Pancreas (tissue), 10 donors: Measurements from ENCODE around the gene C9orf85. TPM values are rescaled to one million over a fixed set of nuclear protein-coding genes. Genes with fewer than 3 reads are reported as not detected.

Experiments used
- ATAC-seq, 4 donors: fragments of 200-7000 bp; cut with Tn5 transposase; one replicate each; pipeline versions ENCODE4 v1.8.0 to v1.9.1; 2020; ENCODE audit warnings: mild to moderate bottlenecking in 4 of 4, moderate library complexity in 4 of 4
- DNase-seq, 6 donors: peaks; one replicate each; pipeline ENCODE4 v3.0.0-alpha.2; 2020
- FAIRE-seq: peaks from 2 replicates; lab custom pipeline; 2012; peaks lifted over from hg19 to GRCh38; lab: Jason Lieb, UNC
- H3K27ac ChIP-seq, 4 donors: fragments of 200-600 bp; sonication (generic); 1 replicate in 3 of 4; 2 replicates in 1 of 4; pipeline versions ENCODE4 v1.5.0 to v1.8.0; 2020
- H3K27me3 ChIP-seq, 4 donors: fragments of 200-600 bp; one replicate each; pipeline ENCODE4 v1.8.0; 2021
- H3K36me3 ChIP-seq, 3 donors: fragments of 200-600 bp; sonication (generic) in 1 of 3; one replicate each; pipeline versions ENCODE4 v1.5.0 to v1.8.0; 2020 to 2021
- H3K4me1 ChIP-seq, 3 donors: fragments of 200-600 bp; one replicate each; pipeline ENCODE4 v1.8.0; 2021
- H3K4me3 ChIP-seq, 4 donors: fragments of 200-600 bp; sonication (generic) in 2 of 4; one replicate each; pipeline versions ENCODE4 v1.5.0 to v1.8.0; 2020 to 2021
- H3K9me3 ChIP-seq, 4 donors: fragments of 200-600 bp; one replicate each; pipeline ENCODE4 v1.8.0; 2021
- WGBS, 2 donors: extraction: QIAGEN DNeasy Blood & Tissue Kit; methylation state at CpG; one replicate each; pipeline ENCODE4 v1.1.7; 2013; 5-methylcytosine and 5-hydroxymethylcytosine counted together
- intact Hi-C, 3 donors: fragments of 100-400 bp; cut with DNase I; formaldehyde crosslinking; loops; one replicate each; pipeline versions ENCODE4 v1.11.1 to v1.14.2; 2022
- polyA plus RNA-seq, 2 donors: library from polyadenylated mRNA; stranded (reverse); fragments of 200-250 nt; gene quantifications; one replicate each; pipeline ENCODE4 v1.2.3, GENCODE V29; 2013
- total RNA-seq, 6 donors: library from RNA; stranded (reverse); fragmentation: NEBNext Ultra II Directional in 4 of 6; extraction: Animal tissue kit (Norgen Biotek cat#: 25700) in 4 of 6; gene quantifications; one replicate each; pipeline versions ENCODE4 v1.2.1 to v1.2.4, GENCODE V29; 2021 to 2023
- TF ChIP-seq, protein P1 (sequence below), 4 donors: fragments of 200-600 bp; sonication (generic) in 3 of 4; IDR thresholded peaks; one replicate each; pipeline versions ENCODE4 v1.5.0 to v1.8.0; 2021; ENCODE audit warnings: antibody characterized with exemption in 4 of 4
- donor health status: healthy with polysubstance abuse.
- donor health status: DM: no; HTN: no; CAD: no; lungs with moderate emphysema.
- donor health status: DM: no; HTN: no; CAD: no.
- donor health status: control.
- donor health status: control.
- donor health status: Bipolar disorder and iron deficiency.
- donor health status: DM: yes; HTN: yes; CAD: no.
- donor health status: DM: no; HTN: no; CAD: no.
- donor health status: DM: no; HTN: no; CAD: no.
- donor health status: DM: yes; HTN: yes; CAD: no.

Gene C9orf85
- total and polyA plus RNA-seq, 8 donors: 3.9 to 10.0 (median 5.6) TPM

DNA sequence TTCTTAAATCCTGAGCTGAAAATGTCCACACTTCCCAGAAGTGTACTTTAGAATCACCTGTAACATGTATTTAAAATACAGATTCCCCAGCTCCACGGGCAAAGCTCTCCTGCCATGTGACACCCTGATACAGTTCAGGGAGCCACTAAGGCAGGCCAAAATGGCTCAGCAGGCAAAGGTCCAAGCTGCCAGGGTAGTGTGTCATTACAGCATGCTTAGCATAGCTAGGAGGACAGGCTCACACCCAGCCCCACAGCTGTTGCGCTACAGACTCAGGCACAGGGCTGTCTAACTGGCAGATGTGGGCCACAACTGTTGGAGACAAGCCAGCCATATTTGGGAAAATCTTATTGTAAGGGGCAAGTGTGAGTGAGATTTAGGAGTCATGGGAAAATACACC, 73.0 kb downstream of the C9orf85 start:
- no peak for ATAC-seq

DNA sequence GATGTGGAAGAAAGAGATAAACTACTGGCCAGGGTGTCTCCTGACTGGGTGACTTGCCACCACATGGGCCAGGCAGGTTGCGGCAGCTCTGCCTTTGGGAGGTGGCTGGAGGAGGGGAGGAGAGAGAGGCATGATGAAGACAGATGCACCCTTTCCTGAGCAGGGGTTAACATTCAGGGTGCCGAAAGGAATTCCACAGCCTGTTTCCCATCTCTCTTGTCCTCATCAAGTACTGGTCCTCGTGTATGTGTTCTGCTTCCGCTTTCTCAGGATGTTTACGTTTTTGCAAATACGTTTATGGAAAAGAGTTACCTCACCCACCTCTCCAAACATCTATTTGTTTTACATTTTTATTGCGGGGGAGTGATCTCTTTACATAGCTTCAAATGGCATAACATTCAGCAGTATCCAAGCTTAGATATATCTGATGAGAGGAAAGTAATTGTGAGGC, 73.4 kb downstream of the C9orf85 start:
- H3K27me3 ChIP-seq: no peaks in the 10 kb centered on the region
- no peaks in the 10 kb centered on the region for H3K9me3 ChIP-seq
- FAIRE-seq: no peak
- no peaks in the 10 kb centered on the region for H3K36me3 ChIP-seq
- TF ChIP-seq, protein P1, sequence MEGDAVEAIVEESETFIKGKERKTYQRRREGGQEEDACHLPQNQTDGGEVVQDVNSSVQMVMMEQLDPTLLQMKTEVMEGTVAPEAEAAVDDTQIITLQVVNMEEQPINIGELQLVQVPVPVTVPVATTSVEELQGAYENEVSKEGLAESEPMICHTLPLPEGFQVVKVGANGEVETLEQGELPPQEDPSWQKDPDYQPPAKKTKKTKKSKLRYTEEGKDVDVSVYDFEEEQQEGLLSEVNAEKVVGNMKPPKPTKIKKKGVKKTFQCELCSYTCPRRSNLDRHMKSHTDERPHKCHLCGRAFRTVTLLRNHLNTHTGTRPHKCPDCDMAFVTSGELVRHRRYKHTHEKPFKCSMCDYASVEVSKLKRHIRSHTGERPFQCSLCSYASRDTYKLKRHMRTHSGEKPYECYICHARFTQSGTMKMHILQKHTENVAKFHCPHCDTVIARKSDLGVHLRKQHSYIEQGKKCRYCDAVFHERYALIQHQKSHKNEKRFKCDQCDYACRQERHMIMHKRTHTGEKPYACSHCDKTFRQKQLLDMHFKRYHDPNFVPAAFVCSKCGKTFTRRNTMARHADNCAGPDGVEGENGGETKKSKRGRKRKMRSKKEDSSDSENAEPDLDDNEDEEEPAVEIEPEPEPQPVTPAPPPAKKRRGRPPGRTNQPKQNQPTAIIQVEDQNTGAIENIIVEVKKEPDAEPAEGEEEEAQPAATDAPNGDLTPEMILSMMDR (IDR thresholded peaks at IDR 0.05): no peak
- no peak for ATAC-seq
- no peak for DNase-seq
- H3K27ac ChIP-seq: no peak overlapping the region
- WGBS, 2 donors: 92 to 96% methylated on average over 7 of the region's 7 CpGs
- no peak overlapping the region for H3K4me3 ChIP-seq
- intact Hi-C loops: no loop called here
- no peaks in the 10 kb centered on the region for H3K4me1 ChIP-seq

More for the DNA sequence above, 73.0 kb downstream of the C9orf85 start:
- intact Hi-C loops: no loop called here
- Histone ChIP-seq H3K4me1 (no peaks in the 10 kb centered on the region), H3K36me3 (no peaks in the 10 kb centered on the region), H3K9me3 (no peaks in the 10 kb centered on the region), H3K27me3 (no peaks in the 10 kb centered on the region), H3K27ac (no peak overlapping the region), H3K4me3 (no peak overlapping the region)
- TF ChIP-seq, protein P1 (IDR thresholded peaks at IDR 0.05): no peak
- 73 to 81% methylated on average over 2 of the region's 2 CpGs for WGBS, 2 donors
- no peak for DNase-seq
- FAIRE-seq: no peak

DNA sequence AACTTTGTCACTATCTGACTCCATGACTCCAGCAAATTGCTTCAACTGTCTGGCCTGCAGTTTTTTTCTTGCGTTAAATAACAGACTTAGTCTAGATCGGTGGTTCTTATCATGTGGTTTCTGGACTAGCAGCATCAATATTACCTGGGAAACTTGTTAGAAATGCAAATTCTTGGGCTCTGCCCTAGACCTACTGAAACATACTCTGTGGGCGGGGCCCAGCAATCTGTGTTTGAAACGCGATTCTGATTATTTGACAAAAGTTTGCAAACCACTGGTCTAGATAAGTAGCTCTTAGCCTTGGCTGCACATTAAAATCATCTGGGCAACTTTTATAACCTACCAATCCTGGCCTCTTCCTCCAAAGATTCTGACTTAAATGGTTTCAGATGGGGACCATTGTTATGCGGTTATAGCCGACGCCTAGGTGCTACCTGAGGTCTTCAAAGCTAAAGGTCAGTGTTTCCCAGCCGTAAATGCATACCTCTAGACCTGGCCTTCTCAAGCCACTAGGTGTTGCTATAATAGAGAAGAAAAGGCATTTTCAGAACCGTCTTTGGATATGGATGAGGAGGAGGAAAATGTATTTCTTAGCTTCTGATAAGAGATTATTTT, 74.0 kb downstream of the C9orf85 start:
- H3K4me3 ChIP-seq: no peak overlapping the region
- no peaks in the 10 kb centered on the region for H3K4me1 ChIP-seq
- ATAC-seq: no peak
- H3K27me3 ChIP-seq: no peaks in the 10 kb centered on the region
- H3K36me3 ChIP-seq: no peaks in the 10 kb centered on the region
- TF ChIP-seq, protein P1 (IDR thresholded peaks at IDR 0.05): no peak
- no peak overlapping the region for H3K27ac ChIP-seq
- no peak for FAIRE-seq
- H3K9me3 ChIP-seq: no peaks in the 10 kb centered on the region
- WGBS, 2 donors: 76 to 78% methylated on average over 10 of the region's 10 CpGs
- intact Hi-C loops: no loop called here
- no peak for DNase-seq

DNA sequence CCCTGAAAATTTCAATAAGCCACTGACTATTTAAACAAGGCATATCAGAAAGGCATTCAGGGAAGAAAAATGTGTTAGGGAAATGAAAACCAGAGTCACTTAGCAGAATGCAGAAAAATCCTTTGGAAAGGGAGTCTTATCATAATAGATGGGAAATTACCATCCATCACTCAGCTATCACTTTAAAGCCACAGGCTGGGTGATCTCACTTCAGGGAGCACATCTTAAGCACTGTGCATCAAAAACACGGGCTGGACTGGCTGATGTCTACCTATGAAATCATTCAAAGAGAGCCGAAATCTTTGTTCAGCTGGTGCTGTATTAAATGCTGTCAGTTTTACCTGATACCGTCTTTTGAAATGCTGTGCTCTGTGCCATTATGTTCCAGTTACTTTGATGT, 75.5 kb downstream of the C9orf85 start:
- no peaks in the 10 kb centered on the region for H3K9me3 ChIP-seq
- no peak overlapping the region for H3K27ac ChIP-seq
- no peak overlapping the region for H3K4me3 ChIP-seq
- TF ChIP-seq, protein P1 (IDR thresholded peaks at IDR 0.05): no peak
- DNase-seq (no peak), ATAC-seq (no peak), FAIRE-seq (no peak)
- no peaks in the 10 kb centered on the region for H3K36me3 ChIP-seq
- H3K27me3 ChIP-seq: no peaks in the 10 kb centered on the region
- intact Hi-C loops: no loop called here
- WGBS, 2 donors: 64 to 76% methylated on average over 3 of the region's 3 CpGs
- H3K4me1 ChIP-seq: no peaks in the 10 kb centered on the region
